Activated CD8-positive, alpha-beta T cell treated with anti-CD3 and anti-CD28 coated beads, Interleukin-2, amount 10 ng/mL, durations not matched to agents 7 days and 5 days (primary cell): ENCODE results near the gene AGFG2. TPM values are rescaled to one million over a fixed set of nuclear protein-coding genes. Genes with fewer than 3 reads are reported as not detected.

Experiments
- total RNA-seq, 2 experiments: library from RNA; stranded (reverse); gene quantifications; one replicate each; pipeline ENCODE4 v1.2.3, GENCODE V29; 2021

The AGFG2 gene
- total RNA-seq, 2 experiments from 2014 or later: 43.0 to 46.0 TPM

Other genes starting within 250 kb of the AGFG2 start
- not detected for gene SPDYE3, start 231.5 kb upstream of the AGFG2 start, total RNA-seq
- gene PILRB, start 181.1 kb upstream of the AGFG2 start, total RNA-seq: 10 to 100 TPM; 75.7 to 77.2 TPM
- 10 to 100 TPM in 1 of 2 experiments, 1 to 10 TPM in 1; 8.1 to 11.5 TPM for gene PILRA, start 165.7 kb upstream of the AGFG2 start, total RNA-seq
- gene ZCWPW1, start 110.5 kb upstream of the AGFG2 start, total RNA-seq: 1 to 10 TPM; 2.6 to 2.8 TPM
- 10 to 100 TPM; 40.4 to 45.4 TPM for gene MEPCE, start 109.4 kb upstream of the AGFG2 start, total RNA-seq
- gene PPP1R35, start 102.7 kb upstream of the AGFG2 start, total RNA-seq: 10 to 100 TPM; 84.0 to 90.1 TPM
- gene SPACDR, start 74.9 kb upstream of the AGFG2 start, total RNA-seq: 1 to 10 TPM; 2.7 to 3.6 TPM
- gene TSC22D4, start 60.0 kb upstream of the AGFG2 start, total RNA-seq: 100 to 1,000 TPM; 129 to 132 TPM
- gene NYAP1, start 55.3 kb upstream of the AGFG2 start, total RNA-seq: under 1 TPM in 1 of 2 experiments, not detected in 1; 0.23 TPM
- gene SAP25, start 34.7 kb downstream of the AGFG2 start, total RNA-seq: 10 to 100 TPM; 29.8 to 30.0 TPM
- 100 to 1,000 TPM; 191 to 193 TPM for gene LRCH4, start 46.9 kb downstream of the AGFG2 start, total RNA-seq
- under 1 TPM; 0.37 to 0.45 TPM for gene FBXO24, start 47.1 kb downstream of the AGFG2 start, total RNA-seq
- gene PCOLCE, start 63.2 kb downstream of the AGFG2 start, total RNA-seq: 10 to 100 TPM; 17.0 to 17.6 TPM
- gene MOSPD3, start 73.3 kb downstream of the AGFG2 start, total RNA-seq: 10 to 100 TPM; 42.1 to 43.5 TPM
- 10 to 100 TPM; 13.1 to 14.5 TPM for gene TFR2, start 102.3 kb downstream of the AGFG2 start, total RNA-seq
- not detected for gene ACTL6B, start 117.2 kb downstream of the AGFG2 start, total RNA-seq
- 100 to 1,000 TPM; 274 to 286 TPM for gene GNB2, start 134.5 kb downstream of the AGFG2 start, total RNA-seq
- gene GIGYF1, start 155.0 kb downstream of the AGFG2 start, total RNA-seq: 10 to 100 TPM; 42.1 to 43.0 TPM
- gene POP7, start 166.9 kb downstream of the AGFG2 start, total RNA-seq: 10 to 100 TPM; 43.6 to 48.3 TPM
- gene EPO, start 181.3 kb downstream of the AGFG2 start, total RNA-seq: not detected
- not detected for gene ZAN, start 194.4 kb downstream of the AGFG2 start, total RNA-seq